GM12891 (cell line): ENCODE data around the gene SH2D3A.
"Not testable (repeated sequence)": the region's sequence is repeated elsewhere in the genome, so short reads cannot be mapped to it uniquely, and the experiment has no call there.

Experiments
- POLR2A ChIP-seq: IDR thresholded peaks from 2 replicates; pipeline ENCODE4 v1.6.1; 2011; ENCODE audit warnings: low read depth, low read length, control low read depth
- POLR2AphosphoS5 ChIP-seq: IDR thresholded peaks from 2 replicates; pipeline ENCODE4 v1.6.1; 2011; ENCODE audit warnings: low read depth, low read length, control low read depth
- TAF1 ChIP-seq: IDR thresholded peaks from 2 replicates; pipeline ENCODE4 v1.6.1; 2011; ENCODE audit warnings: low read depth, low read length, control low read depth

DNA sequence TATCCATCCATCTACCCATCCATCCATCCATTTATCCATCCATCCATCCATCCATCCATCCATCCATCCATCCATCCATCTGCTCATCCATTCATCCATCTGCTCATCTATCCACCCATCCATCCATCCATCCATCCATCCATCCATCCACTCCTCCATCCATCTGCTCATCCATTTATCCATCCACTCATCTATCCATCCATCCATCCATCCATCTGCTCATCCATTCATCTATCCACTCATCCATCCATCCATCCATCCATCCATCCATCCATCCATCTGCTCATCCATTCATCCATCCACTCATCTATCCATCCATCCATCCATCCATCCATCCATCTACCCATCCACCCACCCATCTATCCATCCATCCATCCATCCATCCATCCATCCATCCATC is 8.8 kb upstream of the SH2D3A start:
- TF ChIP-seq TAF1, POLR2A, POLR2AphosphoS5: not testable (repeated sequence)
